Breast epithelium (tissue), 3 donors: ENCODE data around the gene HCN1.

Source experiments
- POLR2A ChIP-seq: fragments of 450-650 bp; IDR thresholded peaks from one replicate; pipeline ENCODE4 v1.6.1; 2016; ENCODE audit warnings: antibody characterized with exemption, mild to moderate bottlenecking, moderate library complexity
- POLR2AphosphoS5 ChIP-seq, 3 donors: sonication (generic); formaldehyde crosslinking; IDR thresholded peaks; one replicate each; pipeline ENCODE4 v1.6.1; 2017; ENCODE audit warnings: antibody characterized with exemption in 3 of 3
- TF ChIP-seq, protein P1 (sequence below), 3 donors: fragments of 450-650 bp; IDR thresholded peaks; one replicate each; pipeline ENCODE4 v1.5.1; 2016 to 2017; ENCODE audit warnings: antibody characterized with exemption in 3 of 3, mild to moderate bottlenecking in 3 of 3, moderate library complexity in 3 of 3

DNA sequence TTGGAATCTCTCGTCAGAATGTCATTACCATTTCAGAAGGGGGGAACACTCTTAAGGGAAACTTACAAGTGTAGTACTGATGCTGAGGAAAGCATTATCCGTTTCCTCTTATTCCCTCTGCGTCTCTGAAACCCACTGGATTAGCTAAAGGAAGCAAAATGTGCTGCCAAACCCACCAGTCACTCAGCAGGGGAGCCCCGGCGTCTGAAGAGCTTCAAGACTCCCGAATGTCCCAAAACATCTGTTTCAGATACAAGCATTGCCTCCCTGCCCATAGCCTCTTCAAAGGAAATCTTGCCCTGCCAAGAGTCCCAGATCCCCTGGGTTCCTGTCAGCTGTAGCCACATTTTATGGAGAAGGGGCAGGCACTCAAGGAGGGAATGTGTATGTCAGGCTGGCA, 1.0 kb upstream of the HCN1 start:
- TF ChIP-seq, protein P1, sequence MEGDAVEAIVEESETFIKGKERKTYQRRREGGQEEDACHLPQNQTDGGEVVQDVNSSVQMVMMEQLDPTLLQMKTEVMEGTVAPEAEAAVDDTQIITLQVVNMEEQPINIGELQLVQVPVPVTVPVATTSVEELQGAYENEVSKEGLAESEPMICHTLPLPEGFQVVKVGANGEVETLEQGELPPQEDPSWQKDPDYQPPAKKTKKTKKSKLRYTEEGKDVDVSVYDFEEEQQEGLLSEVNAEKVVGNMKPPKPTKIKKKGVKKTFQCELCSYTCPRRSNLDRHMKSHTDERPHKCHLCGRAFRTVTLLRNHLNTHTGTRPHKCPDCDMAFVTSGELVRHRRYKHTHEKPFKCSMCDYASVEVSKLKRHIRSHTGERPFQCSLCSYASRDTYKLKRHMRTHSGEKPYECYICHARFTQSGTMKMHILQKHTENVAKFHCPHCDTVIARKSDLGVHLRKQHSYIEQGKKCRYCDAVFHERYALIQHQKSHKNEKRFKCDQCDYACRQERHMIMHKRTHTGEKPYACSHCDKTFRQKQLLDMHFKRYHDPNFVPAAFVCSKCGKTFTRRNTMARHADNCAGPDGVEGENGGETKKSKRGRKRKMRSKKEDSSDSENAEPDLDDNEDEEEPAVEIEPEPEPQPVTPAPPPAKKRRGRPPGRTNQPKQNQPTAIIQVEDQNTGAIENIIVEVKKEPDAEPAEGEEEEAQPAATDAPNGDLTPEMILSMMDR (IDR thresholded peaks at IDR 0.05): no peak
- no peak for TF ChIP-seq POLR2AphosphoS5 (IDR thresholded peaks at IDR 0.05)
- no peak for TF ChIP-seq POLR2A
